Activated naive CD8-positive, alpha-beta T cell treated with anti-CD3 and anti-CD28 coated beads, Interleukin-2, amount 10 ng/mL, durations not matched to agents 7 days and 5 days (primary cell): ENCODE data around the gene RBM15. TPM values are rescaled to one million over a fixed set of nuclear protein-coding genes. Genes with fewer than 3 reads are reported as not detected.

Source experiments
- ATAC-seq: fragments of 150-1000 bp; cut with Tn5 transposase; one replicate; pipeline ENCODE4 v1.10.0; 2021; ENCODE audit warnings: low read depth, moderate library complexity
- POLR2A ChIA-PET: fragments of 350-600 bp; sonication (Branson Sonifier 250); formaldehyde crosslinking; loops from one replicate; lab custom pipeline; 2021; ENCODE audit warnings: antibody characterized with exemption; lab: Charles Lee
- DNase-seq: peaks from one replicate; pipeline ENCODE4 v3.0.0; 2021
- H3K27ac Mint-ChIP-seq: one replicate; pipeline ENCODE4 v1.8.0; 2022; ENCODE audit warnings: mild to moderate bottlenecking, mixed read lengths
- H3K27me3 Mint-ChIP-seq: one replicate; pipeline ENCODE4 v1.8.0; 2022; ENCODE audit warnings: mild to moderate bottlenecking, moderate library complexity, mixed read lengths
- H3K36me3 Mint-ChIP-seq: one replicate; pipeline ENCODE4 v1.8.0; 2021; ENCODE audit warnings: mild to moderate bottlenecking, mixed read lengths
- H3K4me1 Mint-ChIP-seq: one replicate; pipeline ENCODE4 v1.8.0; 2021; ENCODE audit warnings: mixed read lengths
- H3K4me3 Mint-ChIP-seq: one replicate; pipeline ENCODE4 v1.8.0; 2022; ENCODE audit warnings: mild to moderate bottlenecking, moderate library complexity, mixed read lengths
- H3K9me3 Mint-ChIP-seq: one replicate; pipeline ENCODE4 v1.8.0; 2021; ENCODE audit warnings: mixed read lengths
- total RNA-seq, 2 experiments: library from RNA; stranded (reverse); gene quantifications; one replicate each; pipeline ENCODE4 v1.2.3, GENCODE V29; 2021

The RBM15 gene
- total RNA-seq, 2 experiments from 2014 or later, result 80.3 to 80.6 TPM

DNA sequence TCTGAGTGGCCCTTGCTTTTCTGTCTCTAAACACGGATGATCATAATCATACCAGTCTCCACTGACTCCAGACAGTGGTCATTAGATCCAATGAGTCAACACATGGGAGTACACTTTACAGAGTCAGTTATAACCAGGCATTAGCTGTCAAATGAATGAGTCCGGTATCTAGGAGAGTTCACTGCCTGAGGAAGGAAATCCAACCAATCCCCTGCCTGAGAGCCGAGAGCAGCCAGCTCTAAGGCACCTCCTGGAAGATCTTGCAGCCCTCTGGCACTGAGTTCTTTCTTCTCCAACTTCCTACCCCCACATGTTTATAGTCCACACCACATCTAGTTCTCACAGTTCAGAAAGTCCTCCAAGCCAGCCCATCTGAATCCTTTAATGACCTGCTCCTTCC, 29.4 kb upstream of the RBM15 start:
- Mint-ChIP-seq H3K36me3 (no peaks in the 10 kb centered on the region), H3K27ac (no peak overlapping the region), H3K9me3 (no peaks in the 10 kb centered on the region), H3K4me1 (no peaks in the 10 kb centered on the region), H3K4me3 (no peak overlapping the region), H3K27me3 (no peaks in the 10 kb centered on the region)
- ATAC-seq, result no peak
- DNase-seq, result no peak
- POLR2A ChIA-PET, result interaction anchor here (0.6 to 1.5 kb wide), 2 partner anchors 29 to 100 kb away, joined by 6 to 8 read pairs; partner anchors contain the start of gene RBM15

DNA sequence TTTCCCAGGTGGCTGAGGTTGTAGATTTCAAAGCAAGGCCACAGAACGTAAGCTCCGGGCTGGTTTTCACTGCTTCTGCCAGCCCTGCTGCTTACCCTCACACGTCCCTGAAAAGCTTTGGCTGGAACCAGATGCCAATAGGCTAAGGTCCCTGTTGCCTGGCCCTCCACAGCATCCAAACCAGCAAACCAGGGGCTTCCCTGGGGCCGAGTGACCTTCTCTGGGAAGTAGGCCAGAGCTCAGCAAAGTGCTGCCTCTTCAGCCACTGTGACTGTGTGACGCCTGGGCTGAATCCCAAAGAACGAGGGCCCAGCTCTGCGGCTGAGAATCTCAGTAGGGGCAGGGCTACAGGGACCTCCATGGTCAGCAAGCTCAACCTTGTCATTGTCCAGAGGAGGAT, 28.9 kb upstream of the RBM15 start:
- POLR2A ChIA-PET, result interaction anchor here (0.6 to 1.5 kb wide), 2 partner anchors 29 to 101 kb away, joined by 6 to 8 read pairs; partner anchors contain the start of gene RBM15
- no peak for ATAC-seq
- no peak overlapping the region for H3K27ac Mint-ChIP-seq
- DNase-seq, result no peak
- no peaks in the 10 kb centered on the region for H3K36me3 Mint-ChIP-seq
- H3K4me3 Mint-ChIP-seq, result no peak overlapping the region
- no peaks in the 10 kb centered on the region for H3K27me3 Mint-ChIP-seq
- H3K9me3 Mint-ChIP-seq, result no peaks in the 10 kb centered on the region
- no peaks in the 10 kb centered on the region for H3K4me1 Mint-ChIP-seq

DNA sequence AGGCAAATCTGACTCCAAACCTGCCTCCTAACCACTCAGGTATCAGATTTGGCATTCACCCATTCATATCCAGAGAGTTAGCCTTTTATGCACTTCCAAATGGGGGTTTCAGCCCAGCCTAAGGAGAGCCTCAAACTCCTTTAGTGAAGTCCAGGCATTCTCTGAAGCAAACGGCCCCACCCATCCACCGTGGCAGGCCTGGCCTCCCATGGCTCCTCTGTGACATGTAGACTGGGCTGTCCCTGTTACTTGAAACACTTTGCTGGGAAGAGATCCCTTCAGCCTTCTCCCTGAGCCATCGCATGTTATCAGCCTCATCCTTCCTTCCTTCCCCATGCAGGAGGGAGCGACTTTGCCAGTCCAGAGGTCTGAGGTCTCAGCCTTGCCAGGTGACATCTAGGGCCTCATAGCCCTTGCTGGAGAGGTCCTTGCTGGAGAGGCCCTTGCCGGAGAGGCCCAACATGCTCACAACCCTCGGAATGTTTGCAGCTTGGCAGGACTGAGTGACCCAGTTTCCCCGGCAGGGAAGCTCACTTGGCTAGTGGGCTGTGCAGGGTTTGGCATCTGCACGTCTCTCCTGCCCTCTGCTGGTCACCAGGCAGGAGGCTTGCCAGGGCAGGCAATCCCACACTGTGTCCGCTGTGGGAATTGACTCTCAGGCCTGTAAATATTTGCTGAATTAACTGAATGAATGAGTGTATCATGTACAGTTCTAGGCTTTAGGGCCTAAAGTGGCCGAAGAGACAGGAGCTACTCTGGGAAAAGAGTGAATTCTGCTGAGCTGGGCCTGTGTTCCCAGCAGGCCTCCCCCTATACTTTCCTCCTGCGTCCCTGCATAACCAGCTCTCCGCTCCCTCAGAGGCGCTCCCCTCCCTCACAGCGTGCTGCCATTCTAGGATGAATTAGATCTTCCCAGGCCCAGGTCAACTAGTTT, 26.7 kb upstream of the RBM15 start:
- DNase-seq (peak; percentile 69), ATAC-seq (peak; percentile 90)
- Mint-ChIP-seq H3K4me1 (no peaks in the 10 kb centered on the region), H3K4me3 (no peak overlapping the region), H3K9me3 (no peaks in the 10 kb centered on the region), H3K36me3 (no peaks in the 10 kb centered on the region), H3K27ac (no peak overlapping the region), H3K27me3 (no peaks in the 10 kb centered on the region)
- POLR2A ChIA-PET, result interaction anchor here (0.6 to 1.2 kb wide), 2 partner anchors 104 to 110 kb away, joined by 3 to 12 read pairs; no protein-coding TSS in a partner anchor

DNA sequence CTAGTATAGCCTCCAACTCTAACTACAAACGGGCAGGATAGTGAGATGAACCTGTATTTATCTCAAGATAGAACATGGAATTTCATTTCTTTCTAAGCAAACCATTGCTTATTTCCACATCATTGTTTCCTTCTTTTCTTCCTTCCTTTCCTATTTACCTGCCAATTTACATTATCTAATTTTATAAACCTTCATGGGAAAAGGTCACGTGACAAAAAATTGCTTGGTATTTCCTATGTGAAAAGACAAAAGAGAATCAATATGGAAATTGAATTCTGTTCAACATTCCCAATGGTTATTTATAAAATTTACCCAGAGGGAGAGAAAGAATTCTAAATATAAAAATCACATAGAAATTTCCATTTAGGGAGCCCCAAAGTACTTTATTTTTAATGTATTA, 22.4 kb upstream of the RBM15 start:
- POLR2A ChIA-PET, result no interaction called here
- H3K4me3 Mint-ChIP-seq, result no peak overlapping the region
- no peaks in the 10 kb centered on the region for H3K4me1 Mint-ChIP-seq
- no peak for DNase-seq
- ATAC-seq, result no peak
- no peaks in the 10 kb centered on the region for H3K36me3 Mint-ChIP-seq
- H3K27ac Mint-ChIP-seq, result no peak overlapping the region
- peaks cover 2% of the 10 kb centered on the region for H3K27me3 Mint-ChIP-seq
- no peaks in the 10 kb centered on the region for H3K9me3 Mint-ChIP-seq

DNA sequence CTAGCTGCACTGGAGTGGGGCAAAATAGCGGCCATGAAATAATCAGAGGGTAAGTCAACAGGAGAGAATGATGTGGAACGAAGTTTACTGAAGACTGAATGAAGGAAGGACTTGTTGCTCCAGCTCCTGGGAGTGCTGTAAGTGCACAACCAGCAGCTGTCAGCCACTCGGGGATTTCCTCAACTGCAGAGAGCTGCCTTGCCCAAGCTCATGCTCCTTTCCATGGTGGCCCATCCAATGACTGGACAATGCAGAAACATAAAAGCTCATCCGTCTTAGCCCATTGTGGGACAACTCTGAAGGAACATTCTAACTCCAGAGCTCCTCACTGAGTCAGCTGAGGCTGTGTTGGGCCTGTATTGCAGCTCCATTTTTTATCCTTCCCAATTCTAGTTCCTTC, 21.1 kb upstream of the RBM15 start:
- Mint-ChIP-seq H3K27me3 (peaks cover 2% of the 10 kb centered on the region), H3K4me3 (no peak overlapping the region), H3K4me1 (no peaks in the 10 kb centered on the region), H3K36me3 (no peaks in the 10 kb centered on the region), H3K9me3 (no peaks in the 10 kb centered on the region), H3K27ac (no peak overlapping the region)
- POLR2A ChIA-PET, result no interaction called here
- DNase-seq, result no peak
- no peak for ATAC-seq

DNA sequence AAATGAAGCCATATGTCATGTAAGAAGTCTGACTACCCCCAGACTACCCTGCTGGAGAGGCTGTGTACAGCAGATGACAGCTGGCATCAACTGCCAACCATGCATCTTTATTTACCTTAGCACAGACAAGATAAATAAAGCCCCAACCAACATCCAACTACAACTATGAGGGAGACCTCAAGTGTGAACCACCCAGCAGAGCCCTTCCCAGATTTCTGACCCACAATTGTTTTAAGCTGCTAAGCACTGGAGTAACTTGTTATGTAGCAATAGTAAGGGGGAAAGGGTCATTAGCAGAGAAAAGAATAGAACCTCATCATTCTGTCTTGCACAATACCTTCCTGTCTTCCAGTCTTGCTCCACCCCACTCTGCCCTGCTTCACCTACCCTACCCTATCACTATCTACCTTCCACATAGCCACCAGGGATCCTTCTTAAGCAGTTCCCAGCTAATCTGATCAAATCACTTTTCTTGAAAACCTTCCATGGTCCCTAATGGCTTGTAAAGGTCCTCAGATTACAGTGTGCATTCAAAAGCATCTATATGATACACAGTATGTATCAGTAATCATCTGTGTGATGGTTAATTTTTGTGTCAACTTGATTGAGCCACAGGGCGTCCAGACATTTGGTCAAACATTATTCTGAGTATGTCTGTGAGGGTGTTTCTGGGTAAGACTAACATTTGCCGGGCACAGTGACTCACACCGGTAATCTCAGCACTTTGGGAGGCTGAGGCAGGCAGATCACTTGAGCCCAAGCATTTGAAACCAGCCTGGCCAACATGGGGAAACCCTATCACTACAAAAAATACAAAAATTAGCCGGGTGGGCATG, 19.6 kb upstream of the RBM15 start:
- no peak overlapping the region for H3K27ac Mint-ChIP-seq
- POLR2A ChIA-PET, result no interaction called here
- no peak overlapping the region for H3K4me3 Mint-ChIP-seq
- ATAC-seq (no peak), DNase-seq (no peak)
- no peaks in the 10 kb centered on the region for H3K36me3 Mint-ChIP-seq
- peaks cover 2% of the 10 kb centered on the region for H3K27me3 Mint-ChIP-seq
- H3K9me3 Mint-ChIP-seq, result no peaks in the 10 kb centered on the region
- H3K4me1 Mint-ChIP-seq, result no peaks in the 10 kb centered on the region

DNA sequence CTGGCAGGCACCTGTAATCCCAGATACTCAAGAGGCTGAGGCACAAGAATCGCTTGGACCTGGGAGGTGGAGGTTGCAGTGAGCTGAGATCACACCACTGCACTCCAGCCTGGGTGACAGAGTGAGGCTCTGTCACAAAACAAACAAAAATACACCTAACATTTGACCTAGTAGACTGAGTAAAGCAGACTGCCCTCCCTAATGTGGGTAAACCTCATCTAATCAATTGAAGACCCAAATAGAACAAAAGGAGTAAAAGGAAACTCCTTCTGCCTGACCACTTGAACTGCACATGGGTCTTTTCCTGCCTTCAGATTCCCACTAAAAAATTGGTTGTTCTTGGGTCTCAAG, 19.0 kb upstream of the RBM15 start:
- no peaks in the 10 kb centered on the region for H3K4me1 Mint-ChIP-seq
- no peak overlapping the region for H3K27ac Mint-ChIP-seq
- DNase-seq (no peak), ATAC-seq (no peak)
- H3K27me3 Mint-ChIP-seq, result peaks cover 2% of the 10 kb centered on the region
- POLR2A ChIA-PET, result no interaction called here
- no peak overlapping the region for H3K4me3 Mint-ChIP-seq
- no peaks in the 10 kb centered on the region for H3K9me3 Mint-ChIP-seq
- no peaks in the 10 kb centered on the region for H3K36me3 Mint-ChIP-seq

DNA sequence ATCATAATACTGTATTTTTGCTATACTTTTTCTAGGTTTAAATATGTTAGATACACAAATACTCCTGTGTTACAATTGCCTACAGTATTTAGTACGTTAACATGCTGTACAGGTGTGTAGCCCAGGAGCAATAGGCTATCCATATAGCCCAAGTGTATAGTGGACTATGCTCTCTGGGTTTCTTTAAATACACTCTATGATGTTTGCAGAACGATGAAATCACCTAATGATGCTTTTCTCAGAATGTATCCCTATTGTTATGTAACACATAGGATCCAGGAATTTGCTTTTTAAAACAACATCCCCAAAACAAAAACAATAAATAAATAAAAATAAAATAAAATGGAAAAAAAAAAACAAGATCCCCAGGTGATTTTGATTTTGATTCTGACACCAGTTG, 18.1 kb upstream of the RBM15 start:
- no peaks in the 10 kb centered on the region for H3K36me3 Mint-ChIP-seq
- H3K4me1 Mint-ChIP-seq, result no peaks in the 10 kb centered on the region
- H3K9me3 Mint-ChIP-seq, result no peaks in the 10 kb centered on the region
- POLR2A ChIA-PET, result no interaction called here
- H3K27ac Mint-ChIP-seq, result no peak overlapping the region
- DNase-seq (no peak), ATAC-seq (no peak)
- peaks cover 2% of the 10 kb centered on the region for H3K27me3 Mint-ChIP-seq
- H3K4me3 Mint-ChIP-seq, result no peak overlapping the region

DNA sequence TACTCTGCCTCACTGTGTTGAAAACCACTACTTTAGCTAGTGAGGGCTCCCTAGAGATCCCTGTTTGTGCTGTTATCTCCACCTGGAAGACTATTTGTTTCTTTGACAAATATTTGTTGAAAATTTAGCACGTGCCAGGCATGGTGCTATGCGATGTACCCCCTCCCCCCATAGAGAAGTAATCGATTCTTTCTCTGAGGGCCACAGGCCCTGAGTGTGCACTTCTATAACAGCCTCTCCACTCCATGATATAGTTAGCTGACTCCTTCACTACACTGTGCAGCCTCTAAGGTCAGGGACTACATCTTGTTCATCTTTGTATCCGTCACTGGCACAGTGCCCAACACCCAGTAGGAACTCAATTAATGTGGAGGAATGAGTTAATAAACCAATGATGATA, 17.3 kb upstream of the RBM15 start:
- H3K4me3 Mint-ChIP-seq, result no peak overlapping the region

DNA sequence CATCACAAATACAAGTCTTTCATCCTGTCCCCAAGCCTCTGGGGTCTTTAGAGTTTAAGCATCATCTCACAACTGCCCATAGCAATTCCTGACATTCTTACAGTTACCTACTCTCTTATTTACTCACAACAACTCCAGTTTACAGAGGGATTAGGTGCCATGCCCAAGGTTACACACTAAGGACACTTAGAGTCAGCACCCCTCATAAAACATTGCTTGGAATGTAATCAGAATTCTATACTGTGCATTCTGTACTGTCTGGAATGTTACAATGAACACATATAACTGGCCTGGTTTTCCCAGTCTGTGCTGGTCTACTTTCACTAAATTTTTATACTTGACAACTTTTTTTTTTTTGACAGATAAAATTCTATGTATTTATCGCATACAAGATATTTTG, 14.5 kb upstream of the RBM15 start:
- POLR2A ChIA-PET, result no interaction called here
- Mint-ChIP-seq H3K4me3 (no peak overlapping the region), H3K4me1 (no peaks in the 10 kb centered on the region), H3K36me3 (no peaks in the 10 kb centered on the region), H3K27ac (no peak overlapping the region), H3K9me3 (no peaks in the 10 kb centered on the region), H3K27me3 (no peaks in the 10 kb centered on the region)
- ATAC-seq (no peak), DNase-seq (no peak)

More for the DNA sequence above, 17.3 kb upstream of the RBM15 start:
- Mint-ChIP-seq H3K4me1 (no peaks in the 10 kb centered on the region), H3K36me3 (no peaks in the 10 kb centered on the region), H3K27me3 (peaks cover 2% of the 10 kb centered on the region), H3K9me3 (no peaks in the 10 kb centered on the region), H3K27ac (no peak overlapping the region)
- ATAC-seq (no peak), DNase-seq (no peak)
- POLR2A ChIA-PET, result no interaction called here

DNA sequence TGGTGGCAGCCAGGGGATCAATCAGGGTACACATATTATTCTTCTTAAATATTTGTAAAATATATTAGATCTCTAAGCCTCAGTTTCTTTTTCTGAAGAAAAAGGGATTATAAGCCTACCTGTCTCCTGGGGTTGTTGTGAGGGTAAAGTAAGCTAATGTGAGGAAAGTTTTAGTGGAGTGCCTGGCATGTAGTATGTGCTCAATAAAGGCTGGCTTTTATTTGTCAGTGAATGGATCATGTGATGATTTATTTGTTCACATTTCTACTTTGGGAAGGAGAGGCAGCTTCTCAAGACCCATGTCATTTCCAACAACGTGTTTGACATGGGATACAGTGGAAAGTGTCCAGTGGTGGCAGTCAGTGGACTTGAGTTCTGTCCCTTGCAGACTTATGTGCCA, 12.4 kb upstream of the RBM15 start:
- H3K4me3 Mint-ChIP-seq, result no peak overlapping the region
- H3K27ac Mint-ChIP-seq, result no peak overlapping the region
- H3K4me1 Mint-ChIP-seq, result no peaks in the 10 kb centered on the region
- no peaks in the 10 kb centered on the region for H3K9me3 Mint-ChIP-seq
- DNase-seq (no peak), ATAC-seq (no peak)
- POLR2A ChIA-PET, result no interaction called here
- H3K27me3 Mint-ChIP-seq, result no peaks in the 10 kb centered on the region
- H3K36me3 Mint-ChIP-seq, result no peaks in the 10 kb centered on the region

DNA sequence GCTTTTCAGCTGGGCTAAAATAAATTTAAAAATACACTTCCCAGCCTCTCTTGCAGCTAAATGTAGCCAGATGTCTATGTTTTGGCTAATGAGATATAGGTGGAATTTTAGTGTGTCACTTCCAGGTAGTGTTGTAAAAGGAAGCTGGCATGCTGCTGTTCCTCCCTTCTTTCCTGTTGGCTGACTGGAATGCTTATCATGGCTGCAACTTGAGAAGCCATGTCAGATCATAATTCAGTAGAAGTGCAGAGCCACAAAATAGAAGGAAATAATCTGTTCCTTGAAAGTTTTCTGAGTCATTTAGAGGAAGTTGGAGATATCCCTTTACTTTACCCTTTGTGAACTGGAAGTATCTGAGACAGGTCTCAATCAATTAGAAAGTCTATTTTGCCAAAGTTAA, 10.9 kb upstream of the RBM15 start:
- H3K4me1 Mint-ChIP-seq, result no peaks in the 10 kb centered on the region
- ATAC-seq (no peak), DNase-seq (no peak)
- H3K27me3 Mint-ChIP-seq, result no peaks in the 10 kb centered on the region
- H3K4me3 Mint-ChIP-seq, result no peak overlapping the region
- POLR2A ChIA-PET, result interaction anchor here (1.0 kb wide), 1 partner anchor 11 kb away, joined by 3 read pairs; the partner anchor contains the start of gene RBM15
- no peaks in the 10 kb centered on the region for H3K9me3 Mint-ChIP-seq
- no peak overlapping the region for H3K27ac Mint-ChIP-seq
- H3K36me3 Mint-ChIP-seq, result no peaks in the 10 kb centered on the region

DNA sequence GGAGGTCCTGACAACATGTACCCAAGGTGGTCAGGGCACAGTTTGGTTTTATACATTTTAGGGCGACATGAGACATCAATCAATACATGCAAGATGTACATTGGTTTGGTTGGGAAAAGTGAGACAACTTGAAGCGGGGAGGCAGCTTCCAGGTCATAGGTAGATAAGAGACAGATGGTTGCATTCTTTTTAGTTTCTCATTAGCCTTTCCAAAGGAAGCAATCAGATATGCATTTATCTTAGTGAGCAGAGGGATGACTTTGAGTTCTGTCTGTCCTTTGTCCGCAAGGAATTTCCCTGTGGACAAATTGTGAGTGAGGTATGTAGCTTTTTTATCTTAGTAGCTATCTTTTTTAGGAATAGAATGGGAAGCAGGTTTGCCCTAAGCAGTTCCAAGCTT, 10.5 kb upstream of the RBM15 start:
- POLR2A ChIA-PET, result interaction anchor here (1.0 kb wide), 1 partner anchor 10 kb away, joined by 3 read pairs; the partner anchor contains the start of gene RBM15
- H3K4me1 Mint-ChIP-seq, result no peaks in the 10 kb centered on the region
- no peaks in the 10 kb centered on the region for H3K27me3 Mint-ChIP-seq

More for the DNA sequence above, 10.5 kb upstream of the RBM15 start:
- no peak for ATAC-seq
- Mint-ChIP-seq H3K36me3 (no peaks in the 10 kb centered on the region), H3K4me3 (no peak overlapping the region), H3K27ac (no peak overlapping the region), H3K9me3 (no peaks in the 10 kb centered on the region)
- no peak for DNase-seq
